Endothelial cell (in vitro differentiated cells): Measurements from ENCODE around the gene DYSF. TPM values are rescaled to one million over a fixed set of nuclear protein-coding genes. Genes with fewer than 3 reads are reported as not detected.

ENCODE experiments used
- DNase-seq: peaks from one replicate; pipeline ENCODE4 v3.0.0; 2021; ENCODE audit warnings: low spot score
- H3K27ac Mint-ChIP-seq: one replicate; pipeline ENCODE4 v1.8.0; 2021; ENCODE audit warnings: mixed read lengths, inconsistent platforms; ENCODE audit not compliant: unreplicated experiment
- H3K27me3 Mint-ChIP-seq: one replicate; pipeline ENCODE4 v1.8.0; 2021; ENCODE audit warnings: mild to moderate bottlenecking, moderate library complexity, mixed read lengths, inconsistent platforms; ENCODE audit not compliant: unreplicated experiment
- H3K36me3 Mint-ChIP-seq: one replicate; pipeline ENCODE4 v1.8.0; 2021; ENCODE audit warnings: mild to moderate bottlenecking, low read depth, mixed read lengths, inconsistent platforms; ENCODE audit not compliant: unreplicated experiment
- H3K4me1 Mint-ChIP-seq: one replicate; pipeline ENCODE4 v1.8.0; 2021; ENCODE audit warnings: mild to moderate bottlenecking, mixed read lengths, inconsistent platforms; ENCODE audit not compliant: unreplicated experiment
- H3K4me3 Mint-ChIP-seq: one replicate; pipeline ENCODE4 v1.8.0; 2021; ENCODE audit warnings: mild to moderate bottlenecking, mixed read lengths, inconsistent platforms; ENCODE audit not compliant: unreplicated experiment
- H3K9me3 Mint-ChIP-seq: one replicate; pipeline ENCODE4 v1.8.0; 2021; ENCODE audit warnings: mixed read lengths, inconsistent platforms; ENCODE audit not compliant: unreplicated experiment
- total RNA-seq: library from RNA; stranded (reverse); fragmentation: NEBNext Ultra II Directional; extraction: Animal tissue kit (Norgen Biotek cat#: 25700); gene quantifications from one replicate; pipeline ENCODE4 v1.2.1, GENCODE V29; 2021; ENCODE audit not compliant: unreplicated experiment
- TF ChIP-seq, protein P1 (sequence below): fragments of 200-600 bp; sonication (generic); IDR thresholded peaks from one replicate; pipeline ENCODE4 v1.5.0; 2021; ENCODE audit warnings: antibody characterized with exemption; ENCODE audit not compliant: unreplicated experiment

Gene DYSF
- total RNA-seq, 1 donor from 2014 or later: 566 TPM

DNA sequence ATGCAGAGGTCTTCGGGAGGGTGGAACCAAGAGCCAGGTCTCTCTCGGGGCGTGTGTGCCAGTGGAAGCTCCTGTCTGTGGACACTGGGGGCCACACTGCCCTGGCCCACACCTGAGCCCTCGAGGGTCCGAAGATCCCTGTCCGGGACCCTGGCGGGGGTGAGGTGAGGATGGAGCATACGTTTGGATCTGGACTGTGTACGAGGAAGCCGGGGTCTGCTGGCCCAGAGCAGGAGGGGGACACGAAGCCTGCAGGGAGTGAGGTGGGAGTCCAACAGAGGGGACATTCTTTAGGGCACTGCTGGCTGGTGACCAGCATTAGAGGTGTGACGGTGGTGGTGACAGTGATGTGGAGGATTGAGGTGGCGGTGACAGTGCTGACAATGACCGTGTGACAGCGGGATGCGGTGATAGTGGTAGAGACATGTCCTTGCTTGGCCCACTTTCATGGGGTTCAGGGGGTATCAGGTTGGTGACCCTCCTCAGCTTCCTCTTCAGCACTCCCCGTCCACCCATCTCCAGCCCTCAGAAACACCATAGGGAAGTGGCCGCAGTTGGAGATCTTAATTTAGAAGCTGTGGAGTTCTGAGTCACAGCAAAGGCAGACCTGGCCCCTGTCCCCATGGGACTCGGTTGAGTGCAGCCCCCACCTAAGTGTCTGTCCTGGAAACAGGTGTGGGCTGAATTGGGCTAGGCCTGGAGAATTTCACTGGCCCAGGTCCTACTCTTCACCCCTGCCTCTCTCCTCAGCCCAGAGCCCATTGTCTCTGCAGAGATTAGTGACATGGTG lies 252.0 kb downstream of the DYSF start:
- no peaks in the 10 kb centered on the region for H3K4me1 Mint-ChIP-seq
- no peak overlapping the region for H3K27ac Mint-ChIP-seq
- no peaks in the 10 kb centered on the region for H3K9me3 Mint-ChIP-seq
- TF ChIP-seq, protein P1, sequence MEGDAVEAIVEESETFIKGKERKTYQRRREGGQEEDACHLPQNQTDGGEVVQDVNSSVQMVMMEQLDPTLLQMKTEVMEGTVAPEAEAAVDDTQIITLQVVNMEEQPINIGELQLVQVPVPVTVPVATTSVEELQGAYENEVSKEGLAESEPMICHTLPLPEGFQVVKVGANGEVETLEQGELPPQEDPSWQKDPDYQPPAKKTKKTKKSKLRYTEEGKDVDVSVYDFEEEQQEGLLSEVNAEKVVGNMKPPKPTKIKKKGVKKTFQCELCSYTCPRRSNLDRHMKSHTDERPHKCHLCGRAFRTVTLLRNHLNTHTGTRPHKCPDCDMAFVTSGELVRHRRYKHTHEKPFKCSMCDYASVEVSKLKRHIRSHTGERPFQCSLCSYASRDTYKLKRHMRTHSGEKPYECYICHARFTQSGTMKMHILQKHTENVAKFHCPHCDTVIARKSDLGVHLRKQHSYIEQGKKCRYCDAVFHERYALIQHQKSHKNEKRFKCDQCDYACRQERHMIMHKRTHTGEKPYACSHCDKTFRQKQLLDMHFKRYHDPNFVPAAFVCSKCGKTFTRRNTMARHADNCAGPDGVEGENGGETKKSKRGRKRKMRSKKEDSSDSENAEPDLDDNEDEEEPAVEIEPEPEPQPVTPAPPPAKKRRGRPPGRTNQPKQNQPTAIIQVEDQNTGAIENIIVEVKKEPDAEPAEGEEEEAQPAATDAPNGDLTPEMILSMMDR: no peak
- H3K27me3 Mint-ChIP-seq: peaks cover 12% of the 10 kb centered on the region
- no peaks in the 10 kb centered on the region for H3K36me3 Mint-ChIP-seq
- H3K4me3 Mint-ChIP-seq: no peak overlapping the region
- DNase-seq: no peak

DNA sequence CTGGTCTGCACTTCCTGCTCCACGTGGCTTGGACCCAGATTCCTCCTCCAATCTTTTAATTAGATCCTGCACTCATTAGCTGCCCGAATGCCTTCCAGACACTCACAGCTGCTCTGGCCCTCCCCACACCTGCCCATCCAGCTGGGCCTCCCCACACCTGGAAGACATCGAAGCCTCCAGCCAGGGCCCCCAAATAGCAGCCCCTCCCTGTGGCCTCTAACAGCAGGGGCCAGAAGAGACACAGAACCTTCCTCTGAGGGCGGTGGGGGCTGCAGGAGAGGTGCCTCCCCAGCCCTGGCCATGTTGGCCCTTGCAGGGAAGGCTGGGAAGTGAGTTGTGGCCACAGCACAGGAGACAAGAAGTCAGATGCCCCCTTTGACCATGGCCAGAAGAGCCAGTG lies 252.8 kb downstream of the DYSF start:
- peaks cover 12% of the 10 kb centered on the region for H3K27me3 Mint-ChIP-seq
- H3K4me1 Mint-ChIP-seq: no peaks in the 10 kb centered on the region
- no peaks in the 10 kb centered on the region for H3K36me3 Mint-ChIP-seq
- TF ChIP-seq, protein P1: no peak
- no peak overlapping the region for H3K4me3 Mint-ChIP-seq
- no peak overlapping the region for H3K27ac Mint-ChIP-seq
- H3K9me3 Mint-ChIP-seq: no peaks in the 10 kb centered on the region
- no peak for DNase-seq

GRCh38 chr2:71706836-71707235 lies 253.5 kb downstream of the DYSF start:
- Mint-ChIP-seq H3K27ac (no peak overlapping the region), H3K4me1 (no peaks in the 10 kb centered on the region), H3K9me3 (no peaks in the 10 kb centered on the region), H3K27me3 (peaks cover 14% of the 10 kb centered on the region), H3K4me3 (no peak overlapping the region), H3K36me3 (no peaks in the 10 kb centered on the region)
- TF ChIP-seq, protein P1: no peak
- no peak for DNase-seq

DNA sequence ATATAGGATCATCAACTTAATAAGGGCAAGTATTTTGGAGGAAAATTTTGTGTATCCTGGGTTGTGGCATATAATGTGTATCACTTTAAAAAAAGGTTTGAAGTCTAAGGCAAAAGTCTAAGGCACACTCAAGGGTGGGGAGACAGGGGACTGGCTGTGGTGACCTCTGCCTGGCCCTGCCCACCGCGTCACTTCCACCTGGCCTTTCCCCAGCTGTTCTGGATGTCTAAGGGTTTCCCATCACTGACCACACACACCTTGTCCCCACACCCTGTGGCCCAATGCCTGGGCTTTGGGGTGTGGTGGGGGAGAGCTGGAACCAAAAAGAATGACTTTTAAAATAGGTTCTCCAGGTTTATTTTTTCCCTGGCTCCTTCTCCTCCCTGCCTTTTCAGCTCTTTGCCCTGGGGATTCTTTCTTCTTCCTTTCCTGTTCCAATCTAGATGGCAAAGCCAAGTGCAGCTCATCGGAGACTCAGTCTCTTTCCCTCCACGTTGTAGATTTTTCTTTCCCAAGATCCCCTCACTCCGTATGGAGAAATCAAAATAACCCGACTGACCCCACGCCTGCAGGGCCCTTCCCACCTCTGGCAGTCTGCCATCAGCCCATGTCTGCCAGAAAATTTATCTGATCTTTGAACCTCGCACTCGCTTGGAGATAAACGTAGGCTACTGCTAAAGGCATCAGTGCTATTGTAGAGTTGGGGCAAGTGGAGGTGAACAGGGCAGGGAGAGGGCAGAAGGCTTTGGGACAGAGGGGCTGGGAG lies 257.2 kb downstream of the DYSF start:
- peaks cover 13% of the 10 kb centered on the region for H3K27me3 Mint-ChIP-seq
- H3K4me3 Mint-ChIP-seq: no peak overlapping the region
- DNase-seq: no peak
- H3K36me3 Mint-ChIP-seq: peaks cover 3% of the 10 kb centered on the region
- no peaks in the 10 kb centered on the region for H3K4me1 Mint-ChIP-seq
- H3K9me3 Mint-ChIP-seq: no peaks in the 10 kb centered on the region
- no peak overlapping the region for H3K27ac Mint-ChIP-seq
- TF ChIP-seq, protein P1: no peak
